Peyer's patch (tissue), 4 donors: ENCODE results near the gene RAB25.

ENCODE experiments used
- POLR2A ChIP-seq, 2 donors: fragments of 450-650 bp; IDR thresholded peaks; one replicate each; pipeline ENCODE4 v1.5.1; 2017; ENCODE audit warnings: antibody characterized with exemption in 2 of 2, mild to moderate bottlenecking in 2 of 2, moderate library complexity in 2 of 2
- TF ChIP-seq, protein P1 (sequence below), 6 experiments: fragments of 450-650 bp in 4 of 6; fragments of 200-600 bp in 2 of 6; sonication (generic) in 1 of 6; IDR thresholded peaks; one replicate each; pipeline ENCODE4 v1.5.1; 2017 to 2019; ENCODE audit warnings: antibody characterized with exemption in 6 of 6, mild to moderate bottlenecking in 3 of 6, moderate library complexity in 1 of 6

DNA sequence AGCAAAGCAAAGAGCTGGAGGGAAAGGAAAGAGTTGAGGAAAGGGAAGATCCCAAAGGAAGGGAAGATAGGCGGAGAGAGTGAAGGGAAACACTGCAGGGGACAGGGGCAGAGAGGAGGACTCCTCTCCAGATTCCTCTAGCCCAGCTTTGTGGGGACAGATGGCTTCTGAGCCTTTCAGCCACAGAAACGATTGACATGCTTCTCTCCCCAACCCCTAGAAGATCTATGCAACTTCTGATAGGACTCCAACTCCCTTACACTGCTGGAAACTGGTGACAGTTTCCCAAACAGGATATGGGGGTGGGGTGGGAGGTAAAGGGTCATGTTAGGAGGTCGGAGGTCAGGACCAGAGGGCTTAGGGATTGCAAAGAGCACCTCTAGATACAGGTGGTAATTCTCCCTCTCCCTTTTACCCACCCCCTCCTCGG, 14.8 kb downstream of the RAB25 start:
- TF ChIP-seq, protein P1, sequence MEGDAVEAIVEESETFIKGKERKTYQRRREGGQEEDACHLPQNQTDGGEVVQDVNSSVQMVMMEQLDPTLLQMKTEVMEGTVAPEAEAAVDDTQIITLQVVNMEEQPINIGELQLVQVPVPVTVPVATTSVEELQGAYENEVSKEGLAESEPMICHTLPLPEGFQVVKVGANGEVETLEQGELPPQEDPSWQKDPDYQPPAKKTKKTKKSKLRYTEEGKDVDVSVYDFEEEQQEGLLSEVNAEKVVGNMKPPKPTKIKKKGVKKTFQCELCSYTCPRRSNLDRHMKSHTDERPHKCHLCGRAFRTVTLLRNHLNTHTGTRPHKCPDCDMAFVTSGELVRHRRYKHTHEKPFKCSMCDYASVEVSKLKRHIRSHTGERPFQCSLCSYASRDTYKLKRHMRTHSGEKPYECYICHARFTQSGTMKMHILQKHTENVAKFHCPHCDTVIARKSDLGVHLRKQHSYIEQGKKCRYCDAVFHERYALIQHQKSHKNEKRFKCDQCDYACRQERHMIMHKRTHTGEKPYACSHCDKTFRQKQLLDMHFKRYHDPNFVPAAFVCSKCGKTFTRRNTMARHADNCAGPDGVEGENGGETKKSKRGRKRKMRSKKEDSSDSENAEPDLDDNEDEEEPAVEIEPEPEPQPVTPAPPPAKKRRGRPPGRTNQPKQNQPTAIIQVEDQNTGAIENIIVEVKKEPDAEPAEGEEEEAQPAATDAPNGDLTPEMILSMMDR (IDR thresholded peaks at IDR 0.05) = no peak
- no peak for TF ChIP-seq POLR2A (IDR thresholded peaks at IDR 0.05)
